ENCODE measurements around the gene PLPPR5. TPM values are rescaled to one million over a fixed set of nuclear protein-coding genes. Genes with fewer than 3 reads are reported as not detected.

The PLPPR5 gene
- under 0.01 TPM in 2 replicates for total RNA-seq

GRCh38 chr1:99004861-99005442 is at the start of gene PLPPR5:
Gene PLPPR5, minus strand, starts transcription at chr1:99004861. Its CDS starts 190 bp downstream, at chr1:99004671.

